Right atrium auricular region (tissue), 2 donors: ENCODE results near the gene CALHM4. TPM values are rescaled to one million over a fixed set of nuclear protein-coding genes. Genes with fewer than 3 reads are reported as not detected.
"Not testable (repeated sequence)": the region's sequence is repeated elsewhere in the genome, so short reads cannot be mapped to it uniquely, and the experiment has no call there.

ENCODE experiments used
- DNase-seq: peaks from one replicate; pipeline ENCODE4 v3.0.0-alpha.2; 2019; ENCODE audit warnings: low spot score
- H3K27ac ChIP-seq, 2 donors: fragments of 200-600 bp; sonication (generic); 1 replicate in 1 of 2; 2 replicates in 1 of 2; pipeline ENCODE4 v1.5.1; 2016 to 2019
- H3K27me3 ChIP-seq, 2 donors: fragments of 200-600 bp; sonication (generic); one replicate each; pipeline versions ENCODE4 v1.5.1 to v1.6.0; 2017 to 2019
- H3K36me3 ChIP-seq: fragments of 200-600 bp; sonication (generic); one replicate; pipeline ENCODE4 v1.5.1; 2016
- H3K4me1 ChIP-seq, 2 donors: fragments of 200-600 bp; sonication (generic); one replicate each; pipeline versions ENCODE4 v1.5.1 to v1.6.0; 2017 to 2019
- H3K4me3 ChIP-seq, 2 donors: fragments of 200-600 bp; sonication (generic); 1 replicate in 1 of 2; 2 replicates in 1 of 2; pipeline ENCODE4 v1.5.1; 2017 to 2019; ENCODE audit warnings: mild to moderate bottlenecking in 1 of 2, moderate library complexity in 1 of 2
- H3K9me3 ChIP-seq, 2 donors: fragments of 200-600 bp; sonication (generic); one replicate each; pipeline ENCODE4 v1.5.1; 2019
- CTCF ChIP-seq, 2 donors: fragments of 200-600 bp; sonication (generic); IDR thresholded peaks; one replicate each; pipeline ENCODE4 v1.5.1; 2019; ENCODE audit warnings: antibody characterized with exemption in 2 of 2
- total RNA-seq, 2 donors: library from RNA; depleted of rRNA; stranded (reverse); fragments of >200 nt; gene quantifications; one replicate each; pipeline ENCODE4 v1.1.0, GENCODE V29; 2016

CALHM4 gene
- total RNA-seq, 2 donors from 2014 or later = not detected

- Histone ChIP-seq H3K27ac (no peak overlapping the region), H3K36me3 (peaks cover 28% of the 10 kb centered on the region), H3K4me1 (peaks cover 0 to 11% of the 10 kb centered on the region in 2 donors), H3K4me3 (no peak overlapping the region), H3K9me3 (no peaks in the 10 kb centered on the region), H3K27me3 (no peaks in the 10 kb centered on the region)
- no peak for TF ChIP-seq CTCF (IDR thresholded peaks at IDR 0.05)
- DNase-seq = no peak
Observed at GRCh38 chr6:116580198-116580597, 26.6 kb downstream of the CALHM4 start.

- H3K4me3 ChIP-seq = no peak overlapping the region
- H3K27ac ChIP-seq = no peak overlapping the region
- H3K27me3 ChIP-seq = no peaks in the 10 kb centered on the region
- H3K36me3 ChIP-seq = peaks cover 48% of the 10 kb centered on the region
- no peaks in the 10 kb centered on the region for H3K9me3 ChIP-seq
- no peak for TF ChIP-seq CTCF (IDR thresholded peaks at IDR 0.05)
- DNase-seq = no peak
- no peaks in the 10 kb centered on the region for H3K4me1 ChIP-seq
Observed at GRCh38 chr6:116586276-116586675, 32.7 kb downstream of the CALHM4 start.

- Histone ChIP-seq H3K36me3 (peaks cover 53% of the 10 kb centered on the region), H3K9me3 (no peaks in the 10 kb centered on the region), H3K27ac (no peak overlapping the region), H3K4me1 (no peaks in the 10 kb centered on the region), H3K4me3 (no peak overlapping the region), H3K27me3 (no peaks in the 10 kb centered on the region)
- TF ChIP-seq CTCF (IDR thresholded peaks at IDR 0.05) = no peak
- no peak for DNase-seq
Observed at GRCh38 chr6:116586738-116587137, 33.2 kb downstream of the CALHM4 start.

GRCh38 chr6:116595247-116595646 is 41.7 kb downstream of the CALHM4 start:
- Histone ChIP-seq H3K9me3 (no peaks in the 10 kb centered on the region), H3K27me3 (no peaks in the 10 kb centered on the region), H3K36me3 (peaks cover 51% of the 10 kb centered on the region), H3K27ac (no peak overlapping the region), H3K4me3 (no peak overlapping the region), H3K4me1 (no peaks in the 10 kb centered on the region)
- no peak for TF ChIP-seq CTCF (IDR thresholded peaks at IDR 0.05)
- no peak for DNase-seq

- H3K36me3 ChIP-seq = peaks cover 40% of the 10 kb centered on the region
- no peak for TF ChIP-seq CTCF (IDR thresholded peaks at IDR 0.05)
Observed at GRCh38 chr6:116596815-116597214, 43.3 kb downstream of the CALHM4 start.

GRCh38 chr6:116603916-116604315 is 50.4 kb downstream of the CALHM4 start:
- not testable (repeated sequence) for H3K27me3 ChIP-seq, H3K4me1 ChIP-seq, H3K27ac ChIP-seq, H3K4me3 ChIP-seq, H3K9me3 ChIP-seq, DNase-seq
- H3K36me3 ChIP-seq = peaks cover 11% of the 10 kb centered on the region

More at GRCh38 chr6:116596815-116597214, 43.3 kb downstream of the CALHM4 start:
- Histone ChIP-seq H3K27me3 (no peaks in the 10 kb centered on the region), H3K4me1 (no peaks in the 10 kb centered on the region), H3K9me3 (no peaks in the 10 kb centered on the region), H3K27ac (no peak overlapping the region), H3K4me3 (no peak overlapping the region)
- DNase-seq = no peak

- H3K36me3 ChIP-seq = peaks cover 11% of the 10 kb centered on the region
- H3K9me3 ChIP-seq, H3K4me1 ChIP-seq, H3K27ac ChIP-seq, H3K27me3 ChIP-seq, H3K4me3 ChIP-seq, DNase-seq: not testable (repeated sequence)
Observed at GRCh38 chr6:116604868-116605267, 51.3 kb downstream of the CALHM4 start.
